Measurements from ENCODE around the gene ADH6. TPM values are rescaled to one million over a fixed set of nuclear protein-coding genes. Genes with fewer than 3 reads are reported as not detected.
"Not testable (repeated sequence)": the region's sequence is repeated elsewhere in the genome, so short reads cannot be mapped to it uniquely, and the experiment has no call there.

ADH6 gene
- total RNA-seq, 5 donors from 2014 or later (not counting 1 experiment from before 2014, with no cell fraction given) = 0.13 to 0.20 (median 0.16) TPM; not detected in 2

GRCh38 chr4:99201690-99202089, 17.4 kb downstream of the ADH6 start:
- H3K27ac Mint-ChIP-seq = no peak overlapping the region
- no peak for DNase-seq
- POLR2A ChIA-PET = interaction anchor here in 1 of 2 donors (0.6 to 0.7 kb wide), 2 partner anchors 57 to 728 kb away, joined by 3 to 4 read pairs; no protein-coding TSS in a partner anchor
- no peak overlapping the region for H3K4me3 Mint-ChIP-seq
- no peaks in the 10 kb centered on the region for H3K36me3 Mint-ChIP-seq
- H3K36me3 ChIP-seq (ENCODE audit: control insufficient read depth in 2 of 2, extremely low read depth in 1 of 2, insufficient read depth in 1 of 2, low read length in 1 of 2) = no peaks in the 10 kb centered on the region
- no peaks in the 10 kb centered on the region for H3K27me3 ChIP-seq (replicated peaks in 1 of 2; ENCODE audit: control insufficient read depth in 2 of 2, extremely low read depth in 1 of 2, insufficient read depth in 2 of 2, low read length in 1 of 2)
- CTCF ChIA-PET = no interaction called here
- H3K27ac ChIP-seq (ENCODE audit: low read length) = no peak overlapping the region
- H3K4me1 Mint-ChIP-seq = no peaks in the 10 kb centered on the region
- no peaks in the 10 kb centered on the region for H3K9me3 ChIP-seq
- H3K4me3 ChIP-seq (ENCODE audit: control insufficient read depth in 1 of 2, extremely low read depth in 1 of 2, low read length in 1 of 2) = no peak overlapping the region
- H3K27me3 Mint-ChIP-seq = no peaks in the 10 kb centered on the region
- WGBS (ENCODE audit: insufficient coverage) = no CpG with 5 or more reads among the region's 3 CpGs
- H3K4me1 ChIP-seq (ENCODE audit: control insufficient read depth in 1 of 2, extremely low read depth in 1 of 2, insufficient read depth in 2 of 2, low read length in 2 of 2) = no peaks in the 10 kb centered on the region
- H3K9me3 Mint-ChIP-seq = peaks cover 0 to 3% (median 0%) of the 10 kb centered on the region in 3 donors
- ATAC-seq (replicated peaks in 1 of 4) = no peak

GRCh38 chr4:99200138-99200537, 18.9 kb downstream of the ADH6 start:
- DNase-seq = no peak
- ATAC-seq (replicated peaks in 1 of 4) = no peak
- Histone ChIP-seq H3K36me3 (ENCODE audit: control insufficient read depth in 2 of 2, extremely low read depth in 1 of 2, insufficient read depth in 1 of 2, low read length in 1 of 2) (no peaks in the 10 kb centered on the region), H3K4me3 (ENCODE audit: control insufficient read depth in 1 of 2, extremely low read depth in 1 of 2, low read length in 1 of 2) (no peak overlapping the region), H3K27me3 (replicated peaks in 1 of 2; ENCODE audit: control insufficient read depth in 2 of 2, extremely low read depth in 1 of 2, insufficient read depth in 2 of 2, low read length in 1 of 2) (peaks cover 0 to 3% of the 10 kb centered on the region in 2 experiments), H3K27ac (ENCODE audit: low read length) (no peak overlapping the region), H3K4me1 (ENCODE audit: control insufficient read depth in 1 of 2, extremely low read depth in 1 of 2, insufficient read depth in 2 of 2, low read length in 2 of 2) (no peaks in the 10 kb centered on the region), H3K9me3 (no peaks in the 10 kb centered on the region)
- H3K27ac Mint-ChIP-seq = no peak overlapping the region
- no peaks in the 10 kb centered on the region for H3K36me3 Mint-ChIP-seq
- no peak overlapping the region for H3K4me3 Mint-ChIP-seq
- no peaks in the 10 kb centered on the region for H3K27me3 Mint-ChIP-seq
- ChIA-PET POLR2A (no interaction called here), CTCF (interaction anchor here in 1 of 2 donors (0.9 kb wide), 1 partner anchor 20 kb away, joined by 3 read pairs; no protein-coding TSS in a partner anchor)
- no peaks in the 10 kb centered on the region for H3K4me1 Mint-ChIP-seq
- H3K9me3 Mint-ChIP-seq = peaks cover 0 to 3% (median 0%) of the 10 kb centered on the region in 3 donors
- no CpG with 5 or more reads among the region's 1 CpG for WGBS (ENCODE audit: insufficient coverage)

- Histone ChIP-seq H3K27ac (ENCODE audit: low read length) (no peak overlapping the region), H3K4me1 (ENCODE audit: control insufficient read depth in 1 of 2, extremely low read depth in 1 of 2, insufficient read depth in 2 of 2, low read length in 2 of 2) (no peaks in the 10 kb centered on the region), H3K9me3 (no peaks in the 10 kb centered on the region), H3K27me3 (replicated peaks in 1 of 2; ENCODE audit: control insufficient read depth in 2 of 2, extremely low read depth in 1 of 2, insufficient read depth in 2 of 2, low read length in 1 of 2) (peaks cover 0 to 3% of the 10 kb centered on the region in 2 experiments), H3K36me3 (ENCODE audit: control insufficient read depth in 2 of 2, extremely low read depth in 1 of 2, insufficient read depth in 1 of 2, low read length in 1 of 2) (no peaks in the 10 kb centered on the region), H3K4me3 (ENCODE audit: control insufficient read depth in 1 of 2, extremely low read depth in 1 of 2, low read length in 1 of 2) (no peak overlapping the region)
- no peaks in the 10 kb centered on the region for H3K4me1 Mint-ChIP-seq
- ChIA-PET POLR2A (no interaction called here), CTCF (no interaction called here)
- peaks cover 6% of the 10 kb centered on the region for H3K36me3 Mint-ChIP-seq
- no peak overlapping the region for H3K4me3 Mint-ChIP-seq
- DNase-seq (no peak), ATAC-seq (replicated peaks in 1 of 4) (no peak)
- H3K27ac Mint-ChIP-seq = no peak overlapping the region
- peaks cover 15 to 46% (median 24%) of the 10 kb centered on the region in 3 donors for H3K9me3 Mint-ChIP-seq
- peaks cover 0 to under 1% of the 10 kb centered on the region in 2 donors for H3K27me3 Mint-ChIP-seq
- no CpG with 5 or more reads among the region's 5 CpGs for WGBS (ENCODE audit: insufficient coverage)
Observed at GRCh38 chr4:99190336-99190735, 28.7 kb downstream of the ADH6 start.

GRCh38 chr4:99189900-99190299, 29.1 kb downstream of the ADH6 start:
- H3K27me3 Mint-ChIP-seq; POLR2A ChIA-PET; H3K4me3 ChIP-seq (ENCODE audit: control insufficient read depth in 1 of 2, extremely low read depth in 1 of 2, low read length in 1 of 2); H3K36me3 ChIP-seq (ENCODE audit: control insufficient read depth in 2 of 2, extremely low read depth in 1 of 2, insufficient read depth in 1 of 2, low read length in 1 of 2); ATAC-seq (replicated peaks in 1 of 4); H3K27ac ChIP-seq (ENCODE audit: low read length); DNase-seq; H3K4me1 ChIP-seq (ENCODE audit: control insufficient read depth in 1 of 2, extremely low read depth in 1 of 2, insufficient read depth in 2 of 2, low read length in 2 of 2); H3K9me3 ChIP-seq; H3K4me3 Mint-ChIP-seq; H3K36me3 Mint-ChIP-seq; H3K27me3 ChIP-seq (replicated peaks in 1 of 2; ENCODE audit: control insufficient read depth in 2 of 2, extremely low read depth in 1 of 2, insufficient read depth in 2 of 2, low read length in 1 of 2); H3K27ac Mint-ChIP-seq; H3K4me1 Mint-ChIP-seq; CTCF ChIA-PET: not testable (repeated sequence)
- peaks cover 20 to 50% (median 24%) of the 10 kb centered on the region in 3 donors for H3K9me3 Mint-ChIP-seq
- WGBS (ENCODE audit: insufficient coverage) = no CpG with 5 or more reads among the region's 3 CpGs

- Mint-ChIP-seq H3K4me3 (no peak overlapping the region), H3K4me1 (no peaks in the 10 kb centered on the region), H3K36me3 (peaks cover 6% of the 10 kb centered on the region), H3K27me3 (peaks cover 0 to 2% of the 10 kb centered on the region in 2 donors), H3K27ac (no peak overlapping the region), H3K9me3 (peaks cover 15 to 42% (median 33%) of the 10 kb centered on the region in 3 donors)
- ChIA-PET CTCF (no interaction called here), POLR2A (no interaction called here)
- H3K9me3 ChIP-seq = no peaks in the 10 kb centered on the region
- no peak overlapping the region for H3K4me3 ChIP-seq (ENCODE audit: control insufficient read depth in 1 of 2, extremely low read depth in 1 of 2, low read length in 1 of 2)
- no CpG with 5 or more reads among the region's 1 CpG for WGBS (ENCODE audit: insufficient coverage)
- H3K27ac ChIP-seq (ENCODE audit: low read length) = no peak overlapping the region
- no peak for DNase-seq
- no peaks in the 10 kb centered on the region for H3K4me1 ChIP-seq (ENCODE audit: control insufficient read depth in 1 of 2, extremely low read depth in 1 of 2, insufficient read depth in 2 of 2, low read length in 2 of 2)
- no peak for ATAC-seq (replicated peaks in 1 of 4)
- H3K27me3 ChIP-seq (replicated peaks in 1 of 2; ENCODE audit: control insufficient read depth in 2 of 2, extremely low read depth in 1 of 2, insufficient read depth in 2 of 2, low read length in 1 of 2) = peaks cover 0 to 3% of the 10 kb centered on the region in 2 experiments
- no peaks in the 10 kb centered on the region for H3K36me3 ChIP-seq (ENCODE audit: control insufficient read depth in 2 of 2, extremely low read depth in 1 of 2, insufficient read depth in 1 of 2, low read length in 1 of 2)
Observed at GRCh38 chr4:99186029-99186428, 33.0 kb downstream of the ADH6 start.

- no peak overlapping the region for H3K4me3 Mint-ChIP-seq
- H3K9me3 ChIP-seq = no peaks in the 10 kb centered on the region
- H3K4me1 Mint-ChIP-seq = no peaks in the 10 kb centered on the region
- POLR2A ChIA-PET = no interaction called here
- ATAC-seq (replicated peaks in 1 of 4) (no peak), DNase-seq (no peak)
- H3K36me3 Mint-ChIP-seq = peaks cover 6% of the 10 kb centered on the region
- peaks cover 11 to 38% (median 34%) of the 10 kb centered on the region in 3 donors for H3K9me3 Mint-ChIP-seq
- 83% methylated on average over 1 of the region's 2 CpGs for WGBS (ENCODE audit: insufficient coverage)
- no peaks in the 10 kb centered on the region for H3K36me3 ChIP-seq (ENCODE audit: control insufficient read depth in 2 of 2, extremely low read depth in 1 of 2, insufficient read depth in 1 of 2, low read length in 1 of 2)
- no peak overlapping the region for H3K4me3 ChIP-seq (ENCODE audit: control insufficient read depth in 1 of 2, extremely low read depth in 1 of 2, low read length in 1 of 2)
- peaks cover 0 to 2% of the 10 kb centered on the region in 2 donors for H3K27me3 Mint-ChIP-seq
- H3K4me1 ChIP-seq (ENCODE audit: control insufficient read depth in 1 of 2, extremely low read depth in 1 of 2, insufficient read depth in 2 of 2, low read length in 2 of 2) = no peaks in the 10 kb centered on the region
- H3K27ac ChIP-seq (ENCODE audit: low read length) = no peak overlapping the region
- H3K27ac Mint-ChIP-seq = no peak overlapping the region
- CTCF ChIA-PET = no interaction called here
- H3K27me3 ChIP-seq (replicated peaks in 1 of 2; ENCODE audit: control insufficient read depth in 2 of 2, extremely low read depth in 1 of 2, insufficient read depth in 2 of 2, low read length in 1 of 2) = peaks cover 0 to 3% of the 10 kb centered on the region in 2 experiments
Observed at GRCh38 chr4:99185581-99185980, 33.5 kb downstream of the ADH6 start.

All from T-cell (primary cell).